GM21619 (cell line): Measurements from ENCODE around the gene GNB1L.

ENCODE experiments used
- ATAC-seq: cut with Tn5 transposase; IDR thresholded peaks from one replicate; pipeline ENCODE4 v1.9.1; 2021; ENCODE audit not compliant: unreplicated experiment

The GNB1L gene

DNA sequence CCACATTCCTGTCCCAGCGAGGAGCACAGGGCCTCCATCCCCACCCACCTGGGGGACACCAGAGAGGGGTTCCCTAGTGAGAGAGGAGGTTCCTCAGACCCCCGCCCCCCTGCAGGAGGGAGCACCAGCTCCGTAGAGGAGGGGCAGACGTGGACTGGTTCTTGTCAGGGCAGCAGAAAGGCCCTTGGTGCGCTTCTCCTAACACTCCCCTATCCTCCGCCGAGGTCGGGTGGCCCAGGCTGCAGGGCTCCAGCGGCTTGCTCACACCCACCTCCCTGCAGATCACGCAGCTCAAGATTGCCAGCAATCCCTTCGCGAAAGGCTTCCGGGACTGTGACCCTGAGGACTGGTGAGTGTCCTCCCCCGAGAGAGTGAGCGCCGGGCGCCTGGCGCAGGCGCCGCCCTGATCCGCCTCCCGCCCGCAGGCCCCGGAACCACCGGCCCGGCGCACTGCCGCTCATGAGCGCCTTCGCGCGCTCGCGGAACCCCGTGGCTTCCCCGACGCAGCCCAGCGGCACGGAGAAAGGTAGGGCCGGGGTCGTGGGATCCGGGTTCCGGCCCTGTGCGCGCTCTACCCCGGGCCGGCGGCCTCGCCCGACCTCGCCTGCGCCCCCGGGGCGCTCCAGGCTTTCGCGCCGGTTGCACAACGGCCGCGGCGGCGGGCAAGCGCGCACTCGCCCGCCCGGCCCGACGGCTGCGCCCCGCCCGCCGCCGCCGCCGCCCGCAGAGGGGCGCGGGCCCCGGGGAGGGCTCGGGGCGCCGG lies 89.0 kb downstream of the GNB1L start:
- no peak for ATAC-seq

DNA sequence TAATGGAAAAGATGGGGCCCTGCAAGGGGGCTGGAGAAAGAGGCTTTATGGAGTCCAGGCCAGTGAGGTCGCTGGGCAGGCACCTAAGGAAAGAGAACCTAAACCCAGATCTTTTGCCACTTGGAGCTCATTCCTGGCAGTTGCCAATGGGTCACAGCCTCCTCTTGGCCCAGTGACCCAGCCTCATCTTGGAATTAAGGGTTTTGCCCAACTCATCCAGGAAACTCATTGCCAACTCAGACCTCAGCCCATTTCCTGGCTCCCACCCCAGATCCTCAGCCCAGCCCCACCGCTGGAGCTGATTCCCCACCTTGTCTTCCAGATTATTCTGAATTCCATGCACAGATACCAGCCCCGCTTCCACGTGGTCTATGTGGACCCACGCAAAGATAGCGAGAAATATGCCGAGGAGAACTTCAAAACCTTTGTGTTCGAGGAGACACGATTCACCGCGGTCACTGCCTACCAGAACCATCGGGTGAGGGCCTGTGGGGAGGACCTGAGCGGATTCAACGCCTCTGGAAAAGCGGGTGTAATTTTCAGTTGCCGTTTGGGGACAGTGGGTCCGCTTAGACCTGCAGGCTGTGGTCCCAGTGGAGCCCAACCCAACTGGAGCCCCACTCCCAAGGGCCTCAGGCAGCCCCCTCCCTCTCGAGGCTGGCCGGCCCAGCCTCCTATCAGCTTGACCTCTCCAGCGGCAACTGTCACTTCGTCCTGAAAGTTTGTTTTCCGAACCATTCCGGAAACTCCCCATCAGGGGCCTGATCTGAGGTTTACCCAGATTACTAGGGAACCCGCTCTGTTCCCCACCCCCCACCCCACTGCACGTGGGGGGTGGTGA lies 89.8 kb downstream of the GNB1L start:
- no peak for ATAC-seq

DNA sequence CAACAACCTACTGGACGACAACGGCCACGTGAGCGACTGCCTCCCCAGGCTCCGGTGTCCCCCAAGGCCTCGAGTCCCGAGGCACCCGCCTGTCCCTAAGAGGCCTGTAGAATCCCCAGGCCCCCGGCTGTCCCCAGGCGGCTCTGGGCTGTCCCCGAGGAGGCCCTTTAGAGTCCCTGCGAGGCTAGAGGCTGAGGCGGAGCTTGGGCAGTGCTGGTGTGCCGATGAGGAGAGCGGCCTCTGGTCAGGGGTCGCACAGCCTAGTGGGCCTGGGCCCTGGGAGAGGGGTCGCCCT lies 90.4 kb downstream of the GNB1L start:
- ATAC-seq: no peak

DNA sequence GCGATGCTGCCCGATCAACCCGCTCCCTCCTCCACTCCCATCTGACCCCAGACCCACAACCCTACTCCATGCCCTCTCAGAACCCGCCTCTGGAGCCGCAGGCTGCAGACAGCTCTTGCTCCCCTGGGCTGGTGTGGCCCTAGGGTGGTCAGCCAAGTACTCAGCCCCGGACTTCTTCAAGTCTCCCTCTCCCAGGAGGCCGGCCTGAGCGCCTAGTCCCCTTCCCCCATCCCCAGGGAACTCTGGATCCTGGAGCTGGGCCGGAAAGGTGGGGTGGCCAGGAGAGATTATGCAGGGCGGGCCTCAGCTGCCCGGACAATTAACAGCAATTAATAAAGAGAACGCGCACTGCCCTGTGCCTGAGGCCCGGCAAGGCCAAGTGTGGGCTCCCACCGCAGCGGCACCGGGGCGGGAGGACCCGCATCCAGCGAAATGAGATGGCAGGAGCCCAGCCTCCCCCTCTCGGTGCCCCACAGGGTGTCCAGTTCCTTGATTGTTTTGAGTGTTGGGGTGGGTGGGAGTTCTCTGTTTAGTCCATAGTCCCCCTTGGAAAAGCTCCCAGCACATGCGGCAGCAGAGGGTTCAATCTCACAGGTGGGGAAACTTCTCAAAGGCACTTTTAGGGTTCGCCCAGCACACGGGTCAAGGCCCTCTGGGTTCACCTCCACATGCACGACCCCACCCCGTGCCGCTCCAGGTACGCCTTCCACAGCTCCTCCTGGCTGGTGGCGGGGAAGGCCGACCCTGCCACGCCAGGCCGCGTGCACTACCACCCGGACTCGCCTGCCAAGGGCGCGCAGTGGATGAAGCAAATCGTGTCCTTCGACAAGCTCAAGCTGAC lies 91.0 kb downstream of the GNB1L start:
- no peak for ATAC-seq

DNA sequence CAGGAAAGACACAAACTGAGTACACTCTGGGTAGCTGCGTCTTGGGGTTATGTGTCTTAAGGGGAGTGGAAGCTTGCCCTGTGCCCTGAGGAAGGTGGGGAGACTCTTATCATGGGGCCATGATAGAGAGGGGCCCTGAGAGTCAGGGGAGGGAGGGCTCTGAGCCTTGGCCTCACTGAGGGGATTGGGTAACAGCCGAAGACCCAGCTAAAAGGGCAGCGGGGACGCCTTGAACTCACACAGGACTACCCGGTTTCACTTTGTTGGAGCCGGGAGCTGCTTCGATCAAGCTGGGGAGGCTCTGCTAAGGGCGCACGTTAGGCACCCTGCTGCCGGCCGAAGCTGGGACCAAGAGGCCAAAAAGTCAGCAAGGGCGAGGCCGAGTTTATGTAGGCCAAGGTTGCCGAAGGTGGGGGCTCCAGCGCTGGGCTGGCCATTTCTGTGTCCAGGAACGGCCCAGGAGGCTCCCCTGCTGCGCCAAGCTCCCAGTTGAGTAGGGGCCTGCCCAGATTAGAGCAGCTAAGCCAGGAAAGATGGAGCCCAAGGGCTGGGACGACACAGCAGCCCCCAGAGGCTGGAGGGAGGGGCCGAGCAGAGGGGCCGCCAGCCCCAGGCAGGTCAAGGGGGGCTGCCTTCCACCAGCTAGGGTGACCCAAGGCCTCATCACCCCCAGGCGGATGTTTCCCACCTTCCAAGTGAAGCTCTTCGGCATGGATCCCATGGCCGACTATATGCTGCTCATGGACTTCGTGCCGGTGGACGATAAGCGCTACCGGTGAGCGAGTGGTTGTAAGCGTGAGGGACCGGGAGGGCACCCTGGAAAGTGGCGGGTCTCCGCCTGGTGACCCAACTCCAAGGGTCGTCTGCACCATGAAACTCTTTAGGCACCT lies 91.9 kb downstream of the GNB1L start:
- no peak for ATAC-seq

DNA sequence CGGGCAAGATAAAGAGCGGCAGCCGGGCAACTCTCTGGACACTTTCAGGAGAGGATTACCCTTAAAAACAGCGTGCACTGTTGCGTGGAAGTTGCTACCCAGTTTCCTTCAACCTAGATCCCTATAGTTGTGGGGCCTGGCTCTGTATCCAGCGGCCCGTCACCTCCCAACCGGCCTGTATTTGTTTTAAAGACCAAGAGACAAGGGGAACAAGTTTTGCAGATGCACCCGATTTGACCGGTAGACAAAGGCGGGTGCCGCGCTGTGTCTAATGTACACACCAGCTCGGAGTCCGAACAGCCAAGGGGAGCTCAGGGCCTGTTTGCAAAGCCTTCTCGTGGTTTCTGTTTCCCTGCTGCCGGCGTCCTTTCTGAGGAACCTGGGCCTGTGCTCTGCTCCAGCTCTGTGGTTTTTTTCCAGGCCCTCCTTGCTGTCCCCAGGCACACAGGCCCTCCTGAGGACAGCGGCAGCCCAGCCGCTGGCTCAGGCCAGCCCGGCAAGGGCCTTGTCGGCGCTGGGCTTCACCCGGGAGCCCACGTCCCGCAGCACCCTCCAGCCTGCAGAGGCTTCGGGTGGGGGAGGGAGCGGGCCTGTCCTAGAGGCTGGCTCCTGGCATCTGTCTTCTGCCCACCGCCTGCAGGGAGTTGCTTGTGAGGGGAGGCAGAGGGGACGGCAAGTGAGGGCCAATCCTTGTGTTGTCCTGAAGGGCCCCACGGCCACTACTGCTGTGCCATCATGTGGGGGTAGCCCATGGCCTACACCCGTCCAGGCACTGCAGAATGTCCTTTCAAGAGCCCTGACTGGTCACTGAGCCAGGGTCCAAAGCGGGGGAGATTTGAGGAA lies 92.7 kb downstream of the GNB1L start:
- ATAC-seq: no peak

DNA sequence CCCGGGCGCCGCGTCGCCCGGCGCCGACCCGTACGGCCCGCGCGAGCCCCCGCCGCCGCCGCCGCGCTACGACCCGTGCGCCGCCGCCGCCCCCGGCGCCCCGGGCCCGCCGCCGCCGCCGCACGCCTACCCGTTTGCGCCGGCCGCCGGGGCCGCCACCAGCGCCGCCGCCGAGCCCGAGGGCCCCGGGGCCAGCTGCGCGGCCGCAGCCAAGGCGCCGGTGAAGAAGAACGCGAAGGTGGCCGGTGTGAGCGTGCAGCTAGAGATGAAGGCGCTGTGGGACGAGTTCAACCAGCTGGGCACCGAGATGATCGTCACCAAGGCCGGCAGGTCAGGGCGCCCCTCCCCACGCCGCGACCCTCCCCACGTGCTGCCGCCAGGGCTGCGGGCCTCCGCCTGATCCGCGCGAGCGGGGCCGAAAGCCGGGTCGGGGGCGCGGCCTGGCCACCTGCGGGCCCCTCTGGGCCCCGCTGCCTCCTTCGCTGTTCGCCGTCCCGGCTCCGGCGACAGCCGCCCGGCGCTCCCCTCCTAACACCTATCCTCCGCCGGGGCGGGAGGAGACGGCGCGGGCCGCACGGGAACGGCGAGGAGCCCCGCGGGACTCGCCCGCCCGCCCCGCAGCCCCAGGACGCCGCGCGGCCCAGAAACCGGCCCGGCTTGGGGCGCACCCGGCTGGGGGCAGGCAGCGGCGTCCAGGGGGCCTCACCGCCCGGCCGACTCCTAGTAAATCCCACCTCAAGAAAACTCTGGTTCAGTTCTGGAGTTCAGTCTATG lies 93.5 kb downstream of the GNB1L start:
- no peak for ATAC-seq

DNA sequence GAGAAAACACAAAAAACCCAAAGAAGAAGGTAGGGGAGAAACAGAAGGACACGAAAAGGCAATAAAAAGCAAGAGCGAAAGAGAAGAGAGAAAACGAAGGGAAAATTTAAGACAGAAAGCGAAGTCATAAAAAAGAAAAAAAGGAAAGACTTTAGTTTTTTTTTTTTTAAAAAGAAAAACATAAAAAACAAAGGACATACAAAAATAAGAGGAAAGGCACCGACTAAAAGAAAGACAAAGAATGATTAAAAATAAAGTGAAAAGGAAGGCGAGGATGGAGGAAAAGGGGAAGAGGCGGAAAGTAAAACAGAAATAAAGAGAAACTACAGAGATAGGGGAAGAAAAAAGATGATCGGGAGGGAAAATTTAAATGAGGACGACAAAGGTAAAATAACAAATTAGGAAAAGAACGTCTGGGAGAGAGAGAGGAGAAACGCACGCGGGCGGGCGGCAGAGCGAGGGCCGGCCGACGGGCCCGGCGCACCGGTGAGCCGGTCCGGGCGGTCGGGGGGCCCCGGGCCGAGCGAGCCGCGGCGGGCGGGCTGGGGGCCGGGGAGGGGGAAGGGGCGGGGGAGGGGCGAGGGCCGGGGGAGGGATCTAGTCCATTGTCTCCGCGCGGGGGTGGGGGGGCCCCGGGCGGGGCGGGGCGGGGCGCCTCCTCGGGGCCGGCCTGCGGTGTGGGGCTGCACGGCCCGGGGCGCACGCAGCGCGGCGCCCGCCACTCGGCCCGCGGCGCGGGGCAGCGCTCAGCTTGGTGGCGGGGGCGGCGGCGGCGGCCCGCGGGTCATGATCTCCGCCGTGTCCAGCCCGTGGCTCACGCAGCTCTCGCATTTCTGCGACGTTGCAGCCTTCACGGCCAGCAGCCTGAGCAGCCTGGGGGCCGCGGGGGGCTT lies 94.4 kb downstream of the GNB1L start, which contains the start of gene TBX1:
TSS of gene TBX1 (plus strand) at position 721 of the 893 bp plus-strand sequence. CDS start at position 787, 66 bp downstream.
- ATAC-seq: no peak

DNA sequence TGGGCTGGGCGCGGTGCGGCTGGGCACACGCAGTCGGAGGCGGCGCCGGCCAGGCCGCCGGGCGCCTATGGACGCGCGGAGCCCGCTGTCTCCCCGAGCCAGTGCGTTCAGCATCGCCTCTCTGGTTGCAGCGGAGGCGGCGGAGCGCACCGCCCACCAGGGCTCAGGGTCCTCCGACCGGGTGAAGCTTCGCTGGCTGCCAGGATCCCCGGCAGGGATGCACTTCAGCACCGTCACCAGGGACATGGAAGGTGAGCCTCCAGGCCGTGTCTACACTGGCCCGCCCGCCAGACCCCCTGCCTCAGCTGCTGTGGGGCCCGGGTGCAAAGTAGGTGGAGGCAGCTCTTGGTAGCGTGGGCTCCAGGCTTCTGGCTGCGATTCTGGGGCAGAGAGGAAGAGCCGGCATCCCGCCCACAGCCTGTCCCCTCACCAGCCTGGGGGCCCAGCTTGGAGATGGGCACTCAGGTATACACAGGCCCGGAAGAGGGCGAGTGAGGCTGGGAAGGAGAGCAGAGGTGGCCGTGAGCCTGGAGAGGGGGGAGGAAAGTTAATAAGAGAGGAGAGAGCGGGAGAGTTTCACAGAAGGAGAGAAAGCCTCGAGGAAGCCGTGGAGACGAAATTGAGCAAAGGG lies 95.1 kb downstream of the GNB1L start:
- no peak for ATAC-seq

DNA sequence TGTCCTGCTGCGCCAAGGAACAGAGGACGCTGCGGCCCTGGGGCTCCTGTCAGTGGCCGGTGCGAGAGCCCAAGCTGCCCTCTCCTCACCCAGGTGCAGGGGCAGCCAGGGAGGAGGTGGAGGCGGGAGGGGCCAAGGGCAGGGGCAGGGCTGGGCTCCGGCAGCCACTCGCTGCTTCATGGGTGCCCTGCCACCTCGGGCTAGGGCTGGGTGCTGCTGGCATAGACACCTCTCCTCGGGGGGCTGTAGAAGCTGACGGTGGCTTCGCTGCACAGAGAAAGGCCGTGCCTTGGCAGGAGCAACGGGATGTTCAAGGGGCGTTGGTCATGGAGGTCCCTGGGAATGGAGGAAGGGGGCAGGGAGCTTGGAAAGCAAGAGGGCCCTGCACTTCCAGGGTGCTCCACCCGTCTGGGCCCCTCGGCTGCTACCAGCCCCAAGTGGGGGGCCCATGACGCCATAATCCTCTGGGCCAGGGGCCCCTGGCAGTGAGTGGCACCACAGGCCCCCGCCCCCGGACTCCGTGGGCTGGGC lies 95.7 kb downstream of the GNB1L start:
- no peak for ATAC-seq

DNA sequence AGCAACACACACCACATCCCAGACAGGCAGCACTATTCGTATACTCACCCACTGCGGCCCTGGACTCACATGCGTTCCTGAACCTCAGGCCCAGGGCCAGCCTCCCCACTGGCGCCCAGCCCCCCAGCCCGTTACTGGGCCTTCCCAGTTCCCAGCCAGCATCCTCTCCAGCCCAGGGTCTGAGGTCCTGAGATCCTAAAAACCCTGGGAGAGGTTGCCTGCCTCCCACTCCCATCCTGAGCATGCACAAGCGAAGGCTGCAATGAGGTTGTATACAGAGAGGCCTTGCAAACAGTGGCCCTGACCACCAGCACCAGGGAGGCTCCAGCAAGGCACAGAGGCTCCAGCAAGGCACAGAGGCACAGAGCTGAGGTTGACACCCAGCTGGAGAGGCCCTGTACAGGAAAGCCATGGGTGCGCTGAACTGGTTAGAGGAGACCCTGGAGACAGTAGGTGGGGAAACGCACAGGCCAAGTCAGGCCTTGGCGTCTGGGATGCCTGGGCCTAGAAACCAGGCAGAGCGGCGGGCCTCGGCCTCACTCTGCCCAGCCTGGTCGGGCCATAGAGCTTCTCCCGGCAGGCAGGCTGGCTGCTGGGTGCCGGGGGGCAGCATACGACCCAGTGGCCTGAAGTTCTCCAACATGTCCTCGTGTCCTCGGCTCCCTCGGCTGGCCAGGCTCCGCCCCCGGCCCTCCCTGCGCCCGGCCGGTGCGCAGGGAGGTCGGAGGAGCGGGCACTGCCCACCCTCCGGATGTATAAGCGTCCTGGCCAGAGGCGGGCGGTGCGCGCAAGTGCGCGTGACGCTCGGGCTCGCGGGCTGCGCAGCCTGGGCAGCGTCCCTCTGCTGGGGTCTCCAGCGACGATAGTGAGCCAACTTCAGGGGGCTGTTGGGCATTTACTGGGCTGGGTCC lies 96.4 kb downstream of the GNB1L start:
- no peak for ATAC-seq

DNA sequence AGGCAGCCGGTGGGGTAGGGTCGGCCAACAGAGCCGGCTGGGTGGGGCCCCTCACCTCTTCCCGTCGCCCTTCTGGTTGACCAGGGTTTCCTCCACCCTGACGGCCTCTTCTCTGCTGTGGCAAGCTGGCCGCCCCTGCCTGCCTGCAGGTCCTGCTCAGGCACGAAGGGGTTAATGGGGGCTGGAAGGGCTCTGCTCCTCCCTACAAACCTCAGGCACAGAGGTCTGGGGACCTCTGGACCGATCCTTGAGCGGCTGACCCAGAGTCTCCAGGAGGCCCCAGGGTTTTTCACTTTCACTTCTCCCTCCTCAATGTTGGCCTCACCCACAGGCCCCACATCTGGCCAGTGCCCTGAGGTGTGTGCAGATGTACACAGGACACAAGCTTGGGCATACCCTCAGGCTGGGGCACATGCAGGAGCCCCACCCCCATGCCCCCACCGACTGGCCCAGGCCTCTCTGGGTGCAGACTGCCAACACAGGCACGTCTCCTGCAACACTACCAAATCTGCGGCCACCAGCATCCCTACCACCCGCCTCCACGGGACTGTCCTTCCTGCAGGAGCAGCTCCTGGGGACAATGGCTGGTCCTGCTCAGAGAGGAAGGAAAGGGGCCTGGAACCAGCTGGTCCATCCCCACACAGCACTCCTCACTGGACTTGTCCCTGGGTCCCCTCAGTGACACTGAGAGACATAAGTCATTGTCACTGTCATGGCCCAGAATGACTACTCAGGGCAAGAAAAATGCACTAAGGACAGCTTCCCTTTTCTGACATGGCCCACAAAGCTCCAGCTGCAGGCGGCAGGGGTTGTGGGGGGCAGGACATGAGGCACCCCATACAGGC lies 97.3 kb downstream of the GNB1L start:
- no peak for ATAC-seq

DNA sequence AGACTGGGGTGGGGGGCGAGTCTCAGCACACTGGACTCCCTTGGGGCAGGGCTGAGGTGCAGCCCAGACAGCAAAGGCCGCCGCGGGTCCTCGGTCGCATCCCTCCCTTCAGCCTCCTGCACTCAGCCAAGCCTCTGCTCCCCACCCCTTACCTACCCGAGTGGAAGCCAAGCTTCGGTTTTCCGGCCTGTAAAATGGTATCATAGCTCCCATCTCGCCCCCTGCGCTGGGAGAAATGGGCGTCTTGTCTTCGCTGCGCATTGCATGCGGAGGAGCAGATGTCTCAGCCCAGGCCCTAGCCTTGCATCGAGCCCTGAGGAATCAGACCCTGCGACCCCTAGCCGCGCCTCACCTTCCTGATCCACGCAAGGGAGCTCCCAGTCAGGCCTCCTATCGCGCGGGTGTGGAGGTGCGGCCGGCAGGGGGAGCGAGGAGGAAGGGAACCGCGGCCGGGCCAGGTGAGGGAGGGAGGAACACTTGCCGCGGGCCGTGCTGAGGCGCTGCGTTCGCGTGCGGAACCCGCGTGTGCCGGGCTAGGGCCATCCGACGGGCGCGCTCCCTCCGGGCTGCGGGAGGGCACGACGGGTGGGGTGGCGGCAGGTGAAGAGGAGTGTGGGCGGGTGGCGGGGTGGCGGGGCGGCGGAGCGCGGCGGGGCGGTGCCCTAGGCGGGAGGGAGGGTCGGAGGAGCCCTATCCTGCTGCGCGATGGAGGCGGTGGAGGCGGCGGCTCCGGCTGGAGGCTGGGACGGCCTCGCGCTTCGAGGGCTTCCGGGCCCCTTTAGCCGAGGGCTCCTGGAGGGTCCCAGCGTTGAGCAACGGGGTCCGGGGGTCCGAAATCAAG lies 98.2 kb downstream of the GNB1L start:
- ATAC-seq: no peak

DNA sequence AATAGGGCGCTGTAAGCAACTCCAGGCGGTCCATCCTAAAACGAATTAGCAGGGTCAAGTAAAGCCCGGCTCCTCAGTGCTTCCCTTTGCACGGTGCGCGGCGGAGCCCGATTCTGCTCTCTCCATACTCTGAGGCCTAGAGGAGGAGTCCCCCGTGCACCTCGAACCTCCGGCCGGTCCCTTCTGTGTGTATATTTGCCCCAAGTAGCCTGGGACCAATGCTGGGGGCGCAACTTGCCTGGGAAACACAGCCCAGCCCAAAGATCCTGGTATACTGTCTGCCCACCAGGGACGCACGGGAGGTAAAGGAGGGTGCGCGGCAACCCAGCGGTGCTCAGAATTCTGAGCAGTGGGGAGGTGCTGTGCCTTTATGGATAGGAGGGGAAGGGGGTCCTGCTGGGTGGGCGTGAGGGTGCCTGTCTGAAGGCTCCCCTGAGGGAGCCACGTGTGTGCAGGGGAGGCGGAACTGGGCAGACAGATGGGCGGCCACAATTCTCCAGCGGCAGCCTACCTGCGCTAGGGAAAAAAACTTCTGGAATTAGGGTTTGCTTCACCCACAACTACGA lies 98.9 kb downstream of the GNB1L start:
- no peak for ATAC-seq
